H1 (cell line): Measurements from ENCODE around the gene SYPL1. TPM values are rescaled to one million over a fixed set of nuclear protein-coding genes. Genes with fewer than 3 reads are reported as not detected.

Source experiments
- CHD1 ChIP-seq: IDR thresholded peaks from 2 replicates; pipeline ENCODE4 v1.6.1; 2012; ENCODE audit warnings: low read depth, low read length, improper control_type of control experiment
- FOSL1 ChIP-seq: IDR thresholded peaks from 2 replicates; pipeline ENCODE4 v1.6.1; 2011; ENCODE audit warnings: mild to moderate bottlenecking, low read depth, low read length, moderate library complexity; ENCODE audit not compliant: insufficient read depth
- POLR2A ChIP-seq, 2 experiments: IDR thresholded peaks; 1 replicate in 1 of 2; 2 replicates in 1 of 2; pipeline ENCODE4 v1.6.1; 2011; ENCODE audit warnings: low read depth in 2 of 2, low read length in 2 of 2, mild to moderate bottlenecking in 2 of 2; ENCODE audit errors: control extremely low read depth in 1 of 2
- POU5F1 ChIP-seq: IDR thresholded peaks from 2 replicates; pipeline ENCODE4 v1.6.1; 2011; ENCODE audit warnings: low read depth, mild to moderate bottlenecking, low read length, moderate library complexity
- SIX5 ChIP-seq: IDR thresholded peaks from 2 replicates; pipeline ENCODE4 v1.6.1; 2011; ENCODE audit warnings: mild to moderate bottlenecking, low read depth, low read length
- YY1 ChIP-seq: IDR thresholded peaks from 2 replicates; pipeline ENCODE4 v1.6.1; 2011; ENCODE audit warnings: low read depth, mild to moderate bottlenecking, low read length
- polyA plus RNA-seq, 7 experiments: library from polyadenylated mRNA; depleted of rRNA in 3 of 7; stranded (reverse) in 5 of 7; unstranded in 2 of 7; fragments of >200 nt in 5 of 7; fragments of 200-250 nt in 2 of 7; gene quantifications; 1 replicate in 5 of 7; 2 replicates in 1 of 7; 4 replicates in 1 of 7; pipeline versions ENCODE4 v1.2.1 to v1.2.3, GENCODE V29; 2011 to 2013; ENCODE audit warnings: missing spikeins in 2 of 7, mixed read lengths in 2 of 7
- total RNA-seq: library from RNA; stranded (reverse); fragmentation: NEBNext Ultra II Directional; extraction: Animal tissue kit (Norgen Biotek cat#: 25700); gene quantifications from 2 replicates; pipeline ENCODE4 v1.2.1, GENCODE V29; 2021
- TF ChIP-seq, protein P1 (sequence below), 3 experiments: IDR thresholded peaks; 1 replicate in 2 of 3; 2 replicates in 1 of 3; pipeline versions ENCODE4 v1.5.1 to v1.6.1; 2011; ENCODE audit warnings: low read length in 3 of 3, mild to moderate bottlenecking in 3 of 3, inconsistent platforms in 2 of 3, low read depth in 1 of 3, moderate library complexity in 1 of 3; ENCODE audit not compliant: insufficient read depth in 1 of 3; ENCODE audit errors: control extremely low read depth in 1 of 3

The SYPL1 gene
- total and polyA plus RNA-seq, 2 of the 8 experiments (the other 6 are each of a cell fraction or from before 2014, with no cell fraction given): 44.9 to 57.7 TPM

DNA sequence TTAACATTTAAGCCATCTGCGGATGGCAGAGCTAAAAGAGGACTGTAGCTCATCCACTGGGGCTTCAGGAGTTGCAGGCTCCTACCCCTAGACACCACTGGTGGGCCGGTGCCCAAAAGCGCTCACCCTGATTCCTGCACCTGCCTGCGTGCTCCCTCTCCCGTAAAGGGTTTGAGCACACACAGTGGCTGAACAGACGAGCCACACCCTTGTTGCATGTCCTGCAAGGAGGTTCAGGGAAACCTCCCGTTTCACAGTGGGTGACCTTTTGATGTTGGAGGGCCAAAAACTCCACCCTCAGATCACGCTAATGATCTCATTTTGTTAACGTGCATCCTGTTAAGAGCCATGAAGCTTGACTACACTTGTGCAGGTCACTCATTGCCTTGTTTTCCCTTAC is 37.9 kb downstream of the SYPL1 start (continued):
- no peak for TF ChIP-seq YY1
- no peak for TF ChIP-seq CHD1
- TF ChIP-seq, protein P1, sequence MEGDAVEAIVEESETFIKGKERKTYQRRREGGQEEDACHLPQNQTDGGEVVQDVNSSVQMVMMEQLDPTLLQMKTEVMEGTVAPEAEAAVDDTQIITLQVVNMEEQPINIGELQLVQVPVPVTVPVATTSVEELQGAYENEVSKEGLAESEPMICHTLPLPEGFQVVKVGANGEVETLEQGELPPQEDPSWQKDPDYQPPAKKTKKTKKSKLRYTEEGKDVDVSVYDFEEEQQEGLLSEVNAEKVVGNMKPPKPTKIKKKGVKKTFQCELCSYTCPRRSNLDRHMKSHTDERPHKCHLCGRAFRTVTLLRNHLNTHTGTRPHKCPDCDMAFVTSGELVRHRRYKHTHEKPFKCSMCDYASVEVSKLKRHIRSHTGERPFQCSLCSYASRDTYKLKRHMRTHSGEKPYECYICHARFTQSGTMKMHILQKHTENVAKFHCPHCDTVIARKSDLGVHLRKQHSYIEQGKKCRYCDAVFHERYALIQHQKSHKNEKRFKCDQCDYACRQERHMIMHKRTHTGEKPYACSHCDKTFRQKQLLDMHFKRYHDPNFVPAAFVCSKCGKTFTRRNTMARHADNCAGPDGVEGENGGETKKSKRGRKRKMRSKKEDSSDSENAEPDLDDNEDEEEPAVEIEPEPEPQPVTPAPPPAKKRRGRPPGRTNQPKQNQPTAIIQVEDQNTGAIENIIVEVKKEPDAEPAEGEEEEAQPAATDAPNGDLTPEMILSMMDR (IDR thresholded peaks at IDR 0.05; ENCODE audit: control extremely low read depth in 1 of 3, insufficient read depth in 1 of 3, low read depth in 1 of 3, low read length in 3 of 3): no peak
- TF ChIP-seq POU5F1: no peak
- TF ChIP-seq POLR2A (IDR thresholded peaks at IDR 0.05; ENCODE audit: control extremely low read depth in 1 of 2, low read depth in 2 of 2, low read length in 2 of 2): no peak
- no peak for TF ChIP-seq FOSL1
- no peak for TF ChIP-seq SIX5
